H9 (cell line): ENCODE results near the gene PLEKHJ1. TPM values are rescaled to one million over a fixed set of nuclear protein-coding genes. Genes with fewer than 3 reads are reported as not detected.

ENCODE experiments used
- DNase-seq: peaks from one replicate; pipeline ENCODE4 v3.0.0-alpha.2; 2017
- H2AFZ ChIP-seq: one replicate; pipeline ENCODE4 v1.6.1; 2013; ENCODE audit warnings: mild to moderate bottlenecking, low read length, control low read depth, moderate library complexity
- H2AK5ac ChIP-seq: 2 replicates; pipeline ENCODE4 v1.6.1; 2013; ENCODE audit warnings: low read length, control low read depth, mixed read lengths; ENCODE audit not compliant: insufficient read length
- H2BK120ac ChIP-seq: one replicate; pipeline ENCODE4 v1.6.1; 2013; ENCODE audit warnings: low read depth, mild to moderate bottlenecking, low read length, control low read depth, inconsistent platforms; ENCODE audit not compliant: poor library complexity, severe bottlenecking
- H2BK12ac ChIP-seq: 2 replicates; pipeline ENCODE4 v1.6.1; 2013; ENCODE audit warnings: low read length, control low read depth, mixed read lengths, low read depth; ENCODE audit not compliant: insufficient read length
- H2BK15ac ChIP-seq: 2 replicates; pipeline ENCODE4 v1.6.1; 2013; ENCODE audit warnings: low read depth, low read length, control low read depth
- H2BK20ac ChIP-seq: one replicate; pipeline ENCODE4 v1.6.1; 2013; ENCODE audit warnings: low read depth, mild to moderate bottlenecking, low read length, control low read depth, inconsistent platforms; ENCODE audit not compliant: poor library complexity, severe bottlenecking
- H2BK5ac ChIP-seq: 2 replicates; pipeline ENCODE4 v1.6.1; 2013; ENCODE audit warnings: low read length, control low read depth, mixed read lengths; ENCODE audit not compliant: insufficient read length
- H3K14ac ChIP-seq: 2 replicates; pipeline ENCODE4 v1.6.1; 2013; ENCODE audit warnings: low read length, control low read depth; ENCODE audit not compliant: insufficient read depth
- H3K18ac ChIP-seq: 2 replicates; pipeline ENCODE4 v1.6.1; 2013; ENCODE audit warnings: low read depth, mild to moderate bottlenecking, mixed read lengths, low read length, control low read depth; ENCODE audit not compliant: insufficient read length
- H3K23ac ChIP-seq: 2 replicates; pipeline ENCODE4 v1.6.1; 2013; ENCODE audit warnings: low read length, control low read depth, mixed read lengths, low read depth; ENCODE audit not compliant: insufficient read length
- H3K23me2 ChIP-seq: 2 replicates; pipeline ENCODE4 v1.6.1; 2013; ENCODE audit warnings: low read depth, mild to moderate bottlenecking, mixed read lengths, low read length, control low read depth; ENCODE audit not compliant: insufficient read length, poor library complexity, severe bottlenecking
- H3K27ac ChIP-seq: 2 replicates; pipeline ENCODE4 v1.5.1; 2013; ENCODE audit warnings: low read length, control low read depth, mixed read lengths, low read depth; ENCODE audit not compliant: insufficient read length
- H3K27me3 ChIP-seq: 2 replicates; pipeline ENCODE4 v1.6.1; 2013; ENCODE audit warnings: low read length, control low read depth, inconsistent platforms; ENCODE audit not compliant: insufficient read depth
- H3K4ac ChIP-seq: 2 replicates; pipeline ENCODE4 v1.6.1; 2013; ENCODE audit warnings: low read depth, mild to moderate bottlenecking, control low read depth, inconsistent platforms, low read length, moderate library complexity
- H3K4me1 ChIP-seq: 2 replicates; pipeline ENCODE4 v1.6.1; 2013; ENCODE audit warnings: low read length, control low read depth, inconsistent platforms; ENCODE audit not compliant: insufficient read depth
- H3K4me2 ChIP-seq: 2 replicates; pipeline ENCODE4 v1.6.1; 2013; ENCODE audit warnings: low read length, control low read depth, mixed read lengths; ENCODE audit not compliant: insufficient read length, insufficient read depth
- H3K56ac ChIP-seq: 2 replicates; pipeline ENCODE4 v1.6.1; 2013; ENCODE audit warnings: low read depth, mild to moderate bottlenecking, mixed read lengths, low read length, control low read depth; ENCODE audit not compliant: insufficient read length
- H3K79me1 ChIP-seq: 2 replicates; pipeline ENCODE4 v1.6.1; 2013; ENCODE audit warnings: low read depth, mild to moderate bottlenecking, moderate library complexity, low read length, control low read depth, inconsistent platforms; ENCODE audit not compliant: insufficient read depth, poor library complexity, severe bottlenecking
- H3K79me2 ChIP-seq: 2 replicates; pipeline ENCODE4 v1.6.1; 2013; ENCODE audit warnings: low read length, control low read depth, inconsistent platforms; ENCODE audit not compliant: insufficient read depth
- H3K9ac ChIP-seq: 2 replicates; pipeline ENCODE4 v1.6.1; 2013; ENCODE audit warnings: low read length, control low read depth, mixed read lengths; ENCODE audit not compliant: insufficient read length; ENCODE audit errors: extremely low read depth
- H3K9me3 ChIP-seq: one replicate; pipeline ENCODE4 v1.6.1; 2013; ENCODE audit warnings: low read depth, low read length, inconsistent platforms; ENCODE audit not compliant: control insufficient read depth
- H3T11ph ChIP-seq: one replicate; pipeline ENCODE4 v1.6.1; 2013; ENCODE audit warnings: mild to moderate bottlenecking, low read length, control low read depth, inconsistent platforms
- H4K20me1 ChIP-seq: one replicate; pipeline ENCODE4 v1.6.1; 2013; ENCODE audit not compliant: control insufficient read depth, insufficient read length, insufficient read depth
- H4K5ac ChIP-seq: 2 replicates; pipeline ENCODE4 v1.6.1; 2013; ENCODE audit warnings: low read depth, mild to moderate bottlenecking, mixed read lengths, low read length, control low read depth; ENCODE audit not compliant: insufficient read length
- H4K8ac ChIP-seq: replicated peaks from 2 replicates; pipeline ENCODE4 v1.6.1; 2013; ENCODE audit warnings: low read length, control low read depth, mixed read lengths, low read depth; ENCODE audit not compliant: insufficient read length
- H4K91ac ChIP-seq: 2 replicates; pipeline ENCODE4 v1.6.1; 2013; ENCODE audit warnings: low read depth, mild to moderate bottlenecking, moderate library complexity, mixed read lengths, low read length, control low read depth; ENCODE audit not compliant: insufficient read length
- H3K27ac Mint-ChIP-seq, 3 experiments: 2 replicates in 2 of 3; 3 replicates in 1 of 3; pipeline ENCODE4 v1.8.0; 2020 to 2021; ENCODE audit warnings: mixed read lengths in 3 of 3, mild to moderate bottlenecking in 1 of 3, moderate library complexity in 1 of 3
- H3K27me3 Mint-ChIP-seq: 2 replicates; pipeline ENCODE4 v1.8.0; 2021; ENCODE audit warnings: low read depth, mild to moderate bottlenecking, moderate library complexity, mixed read lengths
- H3K36me3 Mint-ChIP-seq, 3 experiments: 2 replicates in 2 of 3; 3 replicates in 1 of 3; pipeline ENCODE4 v1.8.0; 2020 to 2021; ENCODE audit warnings: low read depth in 3 of 3, mixed read lengths in 3 of 3; ENCODE audit not compliant: insufficient read depth in 1 of 3
- H3K4me1 Mint-ChIP-seq, 2 experiments: 2 replicates each; pipeline ENCODE4 v1.8.0; 2020; ENCODE audit warnings: mixed read lengths in 2 of 2
- H3K4me3 Mint-ChIP-seq, 2 experiments: 2 replicates in 1 of 2; 3 replicates in 1 of 2; pipeline ENCODE4 v1.8.0; 2020 to 2021; ENCODE audit warnings: mild to moderate bottlenecking in 2 of 2, mixed read lengths in 2 of 2, moderate library complexity in 1 of 2
- H3K9me3 Mint-ChIP-seq, 2 experiments: 2 replicates in 1 of 2; 3 replicates in 1 of 2; pipeline ENCODE4 v1.8.0; 2020; ENCODE audit warnings: mild to moderate bottlenecking in 2 of 2, mixed read lengths in 2 of 2, moderate library complexity in 1 of 2
- WGBS: extraction: QIAGEN DNeasy Blood & Tissue Kit; methylation state at CpG from one replicate; pipeline ENCODE4 v1.1.7; 2013; ENCODE audit warnings: missing lambda C conversion rate, low lambda C conversion rate, mixed read lengths; ENCODE audit not compliant: insufficient read length; ENCODE audit errors: extremely low coverage; 5-methylcytosine and 5-hydroxymethylcytosine counted together
- total RNA-seq: library from RNA; stranded (reverse); gene quantifications from 2 replicates; pipeline ENCODE4 v1.2.1, GENCODE V29; 2021
- TF ChIP-seq, protein P1 (sequence below): fragments of 200-600 bp; sonication (generic); conservative IDR thresholded peaks from 3 replicates; pipeline ENCODE4 v1.8.0; 2021; ENCODE audit warnings: antibody characterized with exemption, mild to moderate bottlenecking

PLEKHJ1 gene
- total RNA-seq, 1 experiment from 2014 or later: 139 TPM

DNA sequence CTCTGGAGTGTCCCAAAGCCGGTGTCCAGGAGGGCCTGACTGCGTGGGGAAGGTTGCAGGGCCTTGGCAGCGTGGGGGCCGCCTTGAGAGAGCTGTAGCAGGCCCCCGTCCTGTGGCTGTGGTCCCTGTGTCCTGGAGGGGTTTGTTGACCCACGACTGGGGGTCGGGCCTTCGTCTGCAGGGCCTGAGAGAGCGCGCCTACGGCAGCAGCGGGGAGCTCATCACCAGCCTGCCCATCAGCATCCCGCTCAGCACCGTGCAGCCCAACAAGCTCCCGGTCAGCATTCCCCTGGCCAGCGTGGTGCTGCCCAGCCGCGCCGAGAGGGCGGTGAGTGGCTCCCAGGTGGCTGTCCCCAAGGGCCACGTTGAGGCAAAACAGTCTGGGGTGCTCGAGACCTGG, 18.5 kb downstream of the PLEKHJ1 start:
- no peaks in the 10 kb centered on the region for H3K9me3 ChIP-seq
- Mint-ChIP-seq H3K4me3 (no peak overlapping the region), H3K36me3 (peaks cover 20 to 64% (median 57%) of the 10 kb centered on the region in 3 experiments; a peak in 6 of 7 replicates), H3K27ac (no peak overlapping the region), H3K9me3 (no peaks in the 10 kb centered on the region), H3K27me3 (no peaks in the 10 kb centered on the region; the same call in 1 of the 2 replicates), H3K4me1 (no peaks in the 10 kb centered on the region)
- H2BK20ac ChIP-seq: no peak overlapping the region
- no peak overlapping the region for H3K23ac ChIP-seq
- H3K56ac ChIP-seq: no peak overlapping the region
- H3K27ac ChIP-seq: no peak overlapping the region
- no peak overlapping the region for H2BK15ac ChIP-seq
- H3K18ac ChIP-seq: no peak overlapping the region
- WGBS: no CpG with 5 or more reads among the region's 22 CpGs
- no peaks in the 10 kb centered on the region for H3K23me2 ChIP-seq
- no peaks in the 10 kb centered on the region for H3K79me2 ChIP-seq
- H2AFZ ChIP-seq: no peak overlapping the region
- no peaks in the 10 kb centered on the region for H4K20me1 ChIP-seq
- no peak overlapping the region for H2BK120ac ChIP-seq
- no peak overlapping the region for H2AK5ac ChIP-seq
- H2BK5ac ChIP-seq: no peak overlapping the region
- no peak overlapping the region for H4K8ac ChIP-seq
- no peak overlapping the region for H4K91ac ChIP-seq
- DNase-seq: no peak
- H3K4me2 ChIP-seq: no peak overlapping the region
- TF ChIP-seq, protein P1, sequence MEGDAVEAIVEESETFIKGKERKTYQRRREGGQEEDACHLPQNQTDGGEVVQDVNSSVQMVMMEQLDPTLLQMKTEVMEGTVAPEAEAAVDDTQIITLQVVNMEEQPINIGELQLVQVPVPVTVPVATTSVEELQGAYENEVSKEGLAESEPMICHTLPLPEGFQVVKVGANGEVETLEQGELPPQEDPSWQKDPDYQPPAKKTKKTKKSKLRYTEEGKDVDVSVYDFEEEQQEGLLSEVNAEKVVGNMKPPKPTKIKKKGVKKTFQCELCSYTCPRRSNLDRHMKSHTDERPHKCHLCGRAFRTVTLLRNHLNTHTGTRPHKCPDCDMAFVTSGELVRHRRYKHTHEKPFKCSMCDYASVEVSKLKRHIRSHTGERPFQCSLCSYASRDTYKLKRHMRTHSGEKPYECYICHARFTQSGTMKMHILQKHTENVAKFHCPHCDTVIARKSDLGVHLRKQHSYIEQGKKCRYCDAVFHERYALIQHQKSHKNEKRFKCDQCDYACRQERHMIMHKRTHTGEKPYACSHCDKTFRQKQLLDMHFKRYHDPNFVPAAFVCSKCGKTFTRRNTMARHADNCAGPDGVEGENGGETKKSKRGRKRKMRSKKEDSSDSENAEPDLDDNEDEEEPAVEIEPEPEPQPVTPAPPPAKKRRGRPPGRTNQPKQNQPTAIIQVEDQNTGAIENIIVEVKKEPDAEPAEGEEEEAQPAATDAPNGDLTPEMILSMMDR: no peak
- H2BK12ac ChIP-seq: no peak overlapping the region
- H3K9ac ChIP-seq: no peak overlapping the region
- H3K4ac ChIP-seq: no peak overlapping the region
- no peaks in the 10 kb centered on the region for H3K27me3 ChIP-seq
- no peak overlapping the region for H4K5ac ChIP-seq
- no peak overlapping the region for H3K14ac ChIP-seq
- H3K4me1 ChIP-seq: no peaks in the 10 kb centered on the region
- H3T11ph ChIP-seq: no peak overlapping the region
- H3K79me1 ChIP-seq: no peaks in the 10 kb centered on the region
